ENCODE data around the gene BLNK.

The BLNK gene

GRCh38 chr10:96280859-96281258 is 9.5 kb upstream of the BLNK start:
- Mint-ChIP-seq H3K4me1 (ENCODE audit: low read depth in 2 of 2) (no peaks in the 10 kb centered on the region), H3K9me3 (no peaks in the 10 kb centered on the region), H3K36me3 (ENCODE audit: insufficient read depth) (no peaks in the 10 kb centered on the region), H3K27me3 (peaks cover 43 to 51% of the 10 kb centered on the region in 2 donors), H3K4me3 (no peak overlapping the region), H3K27ac (no peak overlapping the region)
- ATAC-seq (replicated peaks), result no peak
- DNase-seq, result no peak

DNA sequence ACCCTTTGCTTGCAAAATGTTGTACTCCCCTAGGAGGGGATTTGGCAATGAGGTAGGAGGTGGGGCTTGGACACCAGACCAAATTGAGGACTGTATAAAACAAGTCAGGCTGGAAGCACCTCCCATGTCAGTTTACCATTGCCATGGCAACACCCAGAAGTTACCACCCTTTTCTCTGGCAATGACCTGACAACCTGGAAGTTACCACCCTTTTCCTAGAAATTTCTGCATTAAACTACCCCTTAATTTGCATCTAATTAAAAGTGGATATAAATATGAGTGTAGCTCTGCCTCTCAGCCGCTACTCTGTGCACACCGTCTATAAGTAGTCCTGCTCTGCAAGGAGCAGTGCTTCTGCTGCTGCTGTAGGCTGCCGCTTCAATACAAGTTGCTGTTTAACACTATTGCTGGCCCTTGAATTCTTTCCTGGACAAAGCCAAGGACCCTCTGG is 7.8 kb upstream of the BLNK start:
- peaks cover 38 to 52% of the 10 kb centered on the region in 2 donors for H3K27me3 Mint-ChIP-seq
- no peak overlapping the region for H3K27ac Mint-ChIP-seq
- DNase-seq (no peak), ATAC-seq (replicated peaks) (no peak)
- H3K4me1 Mint-ChIP-seq (ENCODE audit: low read depth in 2 of 2), result no peaks in the 10 kb centered on the region
- H3K9me3 Mint-ChIP-seq, result no peaks in the 10 kb centered on the region
- no peaks in the 10 kb centered on the region for H3K36me3 Mint-ChIP-seq (ENCODE audit: insufficient read depth)
- no peak overlapping the region for H3K4me3 Mint-ChIP-seq

GRCh38 chr10:96276831-96277230 is 5.5 kb upstream of the BLNK start:
- Mint-ChIP-seq H3K9me3 (no peaks in the 10 kb centered on the region), H3K36me3 (ENCODE audit: insufficient read depth) (no peaks in the 10 kb centered on the region), H3K27ac (no peak overlapping the region), H3K27me3 (peaks cover 34 to 58% of the 10 kb centered on the region in 2 donors), H3K4me1 (ENCODE audit: low read depth in 2 of 2) (no peaks in the 10 kb centered on the region), H3K4me3 (no peak overlapping the region)
- DNase-seq (no peak), ATAC-seq (replicated peaks) (no peak)

DNA sequence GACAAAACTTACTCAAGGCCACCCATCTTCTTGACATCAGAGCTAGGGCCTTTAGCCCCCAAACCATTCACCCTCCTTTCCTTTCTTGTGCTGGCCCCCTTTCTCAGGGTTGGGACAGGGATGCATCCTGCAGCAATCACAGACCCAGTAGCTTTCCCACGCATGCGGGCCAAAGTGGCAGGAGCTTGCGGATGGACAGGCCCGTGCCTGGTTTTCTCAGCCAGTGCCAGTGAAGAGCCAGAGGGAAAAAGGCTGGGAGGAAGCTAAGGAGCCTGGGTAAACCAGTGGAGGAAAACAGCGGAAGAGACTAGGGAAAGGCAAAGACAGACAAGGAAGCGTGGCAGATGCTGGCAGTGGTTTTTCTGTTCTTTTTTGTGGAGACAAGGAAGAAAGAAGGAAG is 5.1 kb upstream of the BLNK start:
- H3K27ac Mint-ChIP-seq, result no peak overlapping the region
- no peaks in the 10 kb centered on the region for H3K36me3 Mint-ChIP-seq (ENCODE audit: insufficient read depth)
- H3K9me3 Mint-ChIP-seq, result no peaks in the 10 kb centered on the region
- ATAC-seq (replicated peaks), result no peak
- no peaks in the 10 kb centered on the region for H3K4me1 Mint-ChIP-seq (ENCODE audit: low read depth in 2 of 2)
- no peak for DNase-seq
- no peak overlapping the region for H3K4me3 Mint-ChIP-seq
- peaks cover 32 to 58% of the 10 kb centered on the region in 2 donors for H3K27me3 Mint-ChIP-seq

GRCh38 chr10:96275685-96276418 is 4.5 kb upstream of the BLNK start:
- Mint-ChIP-seq H3K4me1 (ENCODE audit: low read depth in 2 of 2) (no peaks in the 10 kb centered on the region), H3K36me3 (ENCODE audit: insufficient read depth) (no peaks in the 10 kb centered on the region), H3K27ac (no peak overlapping the region), H3K27me3 (peaks cover 30 to 58% of the 10 kb centered on the region in 2 donors), H3K9me3 (no peaks in the 10 kb centered on the region), H3K4me3 (no peak overlapping the region)
- ATAC-seq (replicated peaks) (no peak), DNase-seq (no peak)

DNA sequence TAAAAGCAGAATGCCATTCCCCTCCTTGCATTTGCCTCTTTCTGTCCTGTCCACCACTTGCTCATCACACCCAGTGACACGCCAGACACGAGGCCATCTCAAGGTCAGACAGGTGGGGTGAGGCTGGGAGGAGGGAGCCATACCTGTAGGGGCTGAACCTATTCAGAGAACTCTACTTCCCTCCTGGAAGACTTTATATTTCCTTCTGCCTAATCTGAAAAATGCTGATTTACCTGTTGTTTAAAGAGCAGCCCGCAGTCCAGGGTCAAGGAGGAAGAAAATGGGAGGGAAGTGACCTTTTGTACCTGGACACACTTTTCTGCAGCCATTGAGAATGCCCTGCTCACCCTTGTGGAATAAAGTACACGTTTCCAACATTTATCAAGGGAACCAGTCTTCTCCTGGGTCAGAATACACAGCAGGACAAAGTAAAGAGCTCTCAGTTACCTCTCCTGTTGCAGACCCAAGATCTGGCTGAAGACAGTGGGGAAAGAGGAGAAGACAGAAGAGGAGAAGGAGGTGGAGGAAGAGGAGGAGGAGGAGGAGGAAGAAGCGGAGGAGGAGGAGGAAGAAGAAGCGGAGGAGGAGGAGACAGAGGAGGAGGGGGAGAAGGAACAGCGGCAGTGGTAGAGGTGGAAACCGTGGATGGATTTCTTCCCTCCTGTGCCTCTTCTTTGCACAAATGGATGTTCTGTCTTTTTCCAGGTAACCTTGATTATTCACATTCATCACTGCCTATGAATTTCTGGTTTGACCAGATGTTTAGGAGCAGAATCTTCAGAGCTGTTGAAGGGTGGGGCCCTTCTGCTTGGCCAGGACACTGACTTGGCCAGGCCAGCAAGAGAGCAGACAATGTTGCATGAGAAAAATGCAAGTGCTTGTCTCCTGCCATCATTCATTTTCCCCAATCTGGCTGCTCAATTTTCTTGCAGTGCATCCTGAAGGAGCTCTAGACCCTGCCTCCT is 1.2 kb upstream of the BLNK start:
- Mint-ChIP-seq H3K27me3 (peaks cover 33 to 64% of the 10 kb centered on the region in 2 donors), H3K9me3 (no peaks in the 10 kb centered on the region), H3K4me3 (no peak overlapping the region), H3K27ac (no peak overlapping the region), H3K36me3 (ENCODE audit: insufficient read depth) (no peaks in the 10 kb centered on the region), H3K4me1 (ENCODE audit: low read depth in 2 of 2) (no peaks in the 10 kb centered on the region)
- DNase-seq (no peak), ATAC-seq (replicated peaks) (no peak)

- no peaks in the 10 kb centered on the region for H3K4me1 Mint-ChIP-seq (ENCODE audit: low read depth in 2 of 2)
- H3K27ac Mint-ChIP-seq, result no peak overlapping the region
- DNase-seq, result no peak
- no peak overlapping the region for H3K4me3 Mint-ChIP-seq
- H3K27me3 Mint-ChIP-seq, result peaks cover 43 to 64% of the 10 kb centered on the region in 2 donors
- no peaks in the 10 kb centered on the region for H3K36me3 Mint-ChIP-seq (ENCODE audit: insufficient read depth)
- H3K9me3 Mint-ChIP-seq, result no peaks in the 10 kb centered on the region
- ATAC-seq (replicated peaks), result no peak
Observed at GRCh38 chr10:96270571-96270970, 798 bp downstream of the BLNK start.

DNA sequence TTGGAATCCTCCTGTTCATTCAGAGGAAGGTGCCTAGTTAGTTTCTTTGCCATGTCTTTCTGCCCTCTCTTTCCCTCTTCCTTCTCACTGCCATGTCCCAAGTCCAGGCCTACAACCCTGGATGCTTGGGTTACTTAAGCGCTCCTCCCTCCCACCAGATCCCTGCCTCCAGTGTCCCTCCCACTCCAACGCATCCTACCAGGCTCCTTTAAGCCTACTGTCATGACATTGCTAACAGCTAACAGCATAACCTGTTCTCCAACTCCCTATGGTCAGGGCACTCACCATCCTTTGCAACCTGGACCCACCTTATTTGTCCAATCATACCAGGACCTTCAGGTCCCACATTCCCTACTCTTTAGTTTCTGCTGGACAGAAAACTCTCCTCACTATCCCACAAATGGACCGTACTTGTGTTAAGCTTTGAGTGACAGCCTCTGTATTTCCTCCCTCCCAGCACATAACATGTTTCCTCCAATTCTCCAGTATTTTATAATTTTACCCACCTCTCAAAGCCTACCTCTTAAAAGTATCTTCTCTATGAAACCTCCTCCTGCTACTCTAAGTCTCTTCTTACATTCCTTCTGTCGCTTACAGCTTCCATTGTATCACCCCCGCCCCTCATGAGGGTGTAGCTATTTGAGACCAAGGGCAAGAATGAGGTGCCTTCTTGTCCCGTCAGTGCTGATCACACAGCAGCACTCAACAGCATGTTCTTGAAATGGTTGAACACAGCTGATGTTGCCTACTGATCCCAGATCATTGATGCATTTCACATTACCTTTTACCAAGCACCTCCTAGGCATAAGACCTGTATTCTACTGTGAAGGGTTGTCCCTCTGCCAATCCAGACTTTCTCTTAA is 1.7 kb downstream of the BLNK start:
- no peak for DNase-seq
- Mint-ChIP-seq H3K36me3 (ENCODE audit: insufficient read depth) (no peaks in the 10 kb centered on the region), H3K9me3 (no peaks in the 10 kb centered on the region), H3K27me3 (peaks cover 48 to 67% of the 10 kb centered on the region in 2 donors), H3K4me3 (no peak overlapping the region), H3K4me1 (ENCODE audit: low read depth in 2 of 2) (no peaks in the 10 kb centered on the region), H3K27ac (no peak overlapping the region)
- no peak for ATAC-seq (replicated peaks)

GRCh38 chr10:96268341-96268909 is 2.9 kb downstream of the BLNK start:
- Mint-ChIP-seq H3K9me3 (no peaks in the 10 kb centered on the region), H3K27ac (no peak overlapping the region), H3K4me3 (no peak overlapping the region), H3K4me1 (ENCODE audit: low read depth in 2 of 2) (no peaks in the 10 kb centered on the region), H3K27me3 (peaks cover 61 to 77% of the 10 kb centered on the region in 2 donors), H3K36me3 (ENCODE audit: insufficient read depth) (no peaks in the 10 kb centered on the region)
- DNase-seq (no peak), ATAC-seq (replicated peaks) (no peak)

- ATAC-seq (replicated peaks) (no peak), DNase-seq (no peak)
- peaks cover 65 to 72% of the 10 kb centered on the region in 2 donors for H3K27me3 Mint-ChIP-seq
- H3K27ac Mint-ChIP-seq, result peak overlapping the region in 1 of 2 donors; percentile 68
- no peaks in the 10 kb centered on the region for H3K4me1 Mint-ChIP-seq (ENCODE audit: low read depth in 2 of 2)
- H3K9me3 Mint-ChIP-seq, result no peaks in the 10 kb centered on the region
- no peaks in the 10 kb centered on the region for H3K36me3 Mint-ChIP-seq (ENCODE audit: insufficient read depth)
- no peak overlapping the region for H3K4me3 Mint-ChIP-seq
Observed at GRCh38 chr10:96267234-96267705, 4.1 kb downstream of the BLNK start.

DNA sequence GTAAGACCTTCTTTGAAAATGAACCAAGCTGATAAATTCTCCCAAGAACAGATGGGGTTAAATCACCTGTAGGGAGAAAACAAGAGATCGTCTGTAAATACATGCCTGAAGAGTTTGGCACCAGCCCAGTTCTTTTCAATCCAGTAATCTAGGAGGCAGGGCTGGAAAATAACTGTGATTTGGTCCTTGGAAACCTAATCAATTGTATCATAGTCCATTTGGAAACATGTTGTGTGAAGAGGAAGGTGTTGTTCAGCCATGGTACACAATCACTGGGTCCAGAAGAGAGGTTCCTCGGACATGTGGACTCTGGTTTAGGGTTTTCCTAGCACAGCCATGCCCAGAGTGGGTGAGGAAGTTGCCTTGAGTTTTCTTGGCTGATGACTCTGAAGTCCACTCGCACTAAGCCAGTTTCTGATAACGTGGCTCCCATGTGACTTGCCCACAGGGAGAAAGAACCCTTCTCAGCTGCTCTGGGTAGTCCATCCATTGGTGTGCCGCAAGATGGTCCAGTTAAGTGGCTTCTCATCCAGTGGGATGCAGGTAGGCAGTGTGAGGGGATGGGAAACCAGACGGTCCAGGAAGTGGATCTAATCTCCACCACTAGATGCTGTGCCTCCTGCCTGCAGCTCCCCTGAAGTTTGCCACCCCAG is 5.1 kb downstream of the BLNK start:
- ATAC-seq (replicated peaks) (no peak), DNase-seq (no peak)
- Mint-ChIP-seq H3K27me3 (peaks cover 59 to 68% of the 10 kb centered on the region in 2 donors), H3K27ac (no peak overlapping the region), H3K4me3 (no peak overlapping the region), H3K9me3 (no peaks in the 10 kb centered on the region), H3K36me3 (ENCODE audit: insufficient read depth) (no peaks in the 10 kb centered on the region), H3K4me1 (ENCODE audit: low read depth in 2 of 2) (no peaks in the 10 kb centered on the region)

DNA sequence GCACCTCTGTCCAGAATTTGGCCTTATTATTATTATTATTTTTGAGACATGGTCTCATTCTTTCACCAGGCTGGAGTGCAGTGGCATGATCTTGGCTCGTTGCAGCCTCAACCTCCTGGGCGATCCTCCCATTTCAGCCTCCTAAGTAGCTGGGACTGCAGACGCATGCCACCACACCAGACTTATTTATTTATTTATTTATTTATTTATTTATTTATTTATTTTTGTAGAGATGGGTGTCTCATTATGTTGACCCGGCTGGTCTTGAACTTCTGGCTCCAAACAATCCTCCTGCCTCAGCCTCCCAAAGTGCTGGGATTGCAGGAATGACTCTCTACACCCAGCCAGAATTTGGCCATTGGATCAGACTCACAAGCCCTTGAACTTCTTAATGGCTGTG is 6.4 kb downstream of the BLNK start:
- ATAC-seq (replicated peaks) (no peak), DNase-seq (no peak)
- Mint-ChIP-seq H3K27ac (no peak overlapping the region), H3K4me1 (ENCODE audit: low read depth in 2 of 2) (no peaks in the 10 kb centered on the region), H3K4me3 (no peak overlapping the region), H3K36me3 (ENCODE audit: insufficient read depth) (no peaks in the 10 kb centered on the region), H3K27me3 (peaks cover 61 to 70% of the 10 kb centered on the region in 2 donors), H3K9me3 (no peaks in the 10 kb centered on the region)
